Lung (tissue), 12 donors: ENCODE measurements around the gene DOCK4. TPM values are rescaled to one million over a fixed set of nuclear protein-coding genes. Genes with fewer than 3 reads are reported as not detected.

Experiments used
- ATAC-seq: fragments of 200-7000 bp; cut with Tn5 transposase; one replicate; pipeline ENCODE4 v1.9.1; 2020; ENCODE audit warnings: moderate number of reproducible peaks; ENCODE audit not compliant: insufficient read depth, low FRiP score
- DNase-seq, 3 donors: peaks; one replicate each; pipeline ENCODE4 v3.0.0-alpha.2; 2013 to 2017
- H3K27ac ChIP-seq, 2 donors: one replicate each; pipeline ENCODE4 v1.5.1; 2013; ENCODE audit warnings: mild to moderate bottlenecking in 2 of 2, moderate library complexity in 2 of 2, control low read depth in 1 of 2, inconsistent platforms in 1 of 2, low read depth in 1 of 2, low read length in 1 of 2
- H3K27me3 ChIP-seq, 3 donors: one replicate each; pipeline ENCODE4 v1.5.1; 2013; ENCODE audit warnings: low read length in 2 of 3; ENCODE audit not compliant: control insufficient read depth in 3 of 3, insufficient read depth in 3 of 3
- H3K36me3 ChIP-seq, 4 donors: one replicate each; pipeline ENCODE4 v1.5.1; 2013; ENCODE audit warnings: low read length in 4 of 4, mild to moderate bottlenecking in 1 of 4, moderate library complexity in 1 of 4; ENCODE audit not compliant: control insufficient read depth in 4 of 4, insufficient read depth in 4 of 4
- H3K4me1 ChIP-seq, 5 donors: one replicate each; pipeline ENCODE4 v1.5.1; 2013; ENCODE audit warnings: low read length in 5 of 5, mild to moderate bottlenecking in 2 of 5, moderate library complexity in 1 of 5; ENCODE audit not compliant: control insufficient read depth in 5 of 5, insufficient read depth in 5 of 5
- H3K4me3 ChIP-seq: one replicate; pipeline ENCODE4 v1.5.1; 2013; ENCODE audit warnings: mild to moderate bottlenecking, control low read depth, moderate library complexity
- H3K9ac ChIP-seq, 2 donors: one replicate each; pipeline ENCODE4 v1.5.1; 2013; ENCODE audit warnings: low read length in 2 of 2, control low read depth in 1 of 2; ENCODE audit not compliant: insufficient read depth in 1 of 2
- H3K9me3 ChIP-seq, 4 donors: one replicate each; pipeline ENCODE4 v1.5.1; 2013; ENCODE audit warnings: low read length in 3 of 4, mild to moderate bottlenecking in 1 of 4, moderate library complexity in 1 of 4; ENCODE audit not compliant: control insufficient read depth in 4 of 4, insufficient read depth in 3 of 4
- WGBS, 2 donors: extraction: QIAGEN DNeasy Blood & Tissue Kit; methylation state at CpG; one replicate each; pipeline ENCODE4 v1.1.7; 2013; 5-methylcytosine and 5-hydroxymethylcytosine counted together
- polyA plus RNA-seq, 2 donors: library from polyadenylated mRNA; stranded (reverse); fragments of 200-250 nt; gene quantifications; one replicate each; pipeline ENCODE4 v1.2.1, GENCODE V29; 2013
- total RNA-seq, 2 donors: library from RNA; depleted of rRNA in 1 of 2; stranded (reverse); fragments of >200 nt in 1 of 2; gene quantifications; one replicate each; pipeline ENCODE4 v1.2.1, GENCODE V29; 2014 to 2021
- TF ChIP-seq, protein P1 (sequence below): IDR thresholded peaks from 2 replicates; pipeline ENCODE4 v1.5.1; 2012; ENCODE audit warnings: mild to moderate bottlenecking; ENCODE audit errors: control extremely low read depth, extremely low read depth
- donor health status: control.
- donor health status: control.
- donor health status: Bipolar disorder and iron deficiency.
- donor health status: healthy.
- donor health status: DM: yes; HTN: yes; CAD: no.

Gene DOCK4
- total and polyA plus RNA-seq, 4 donors, result 18.7 to 163 (median 40.3) TPM

DNA sequence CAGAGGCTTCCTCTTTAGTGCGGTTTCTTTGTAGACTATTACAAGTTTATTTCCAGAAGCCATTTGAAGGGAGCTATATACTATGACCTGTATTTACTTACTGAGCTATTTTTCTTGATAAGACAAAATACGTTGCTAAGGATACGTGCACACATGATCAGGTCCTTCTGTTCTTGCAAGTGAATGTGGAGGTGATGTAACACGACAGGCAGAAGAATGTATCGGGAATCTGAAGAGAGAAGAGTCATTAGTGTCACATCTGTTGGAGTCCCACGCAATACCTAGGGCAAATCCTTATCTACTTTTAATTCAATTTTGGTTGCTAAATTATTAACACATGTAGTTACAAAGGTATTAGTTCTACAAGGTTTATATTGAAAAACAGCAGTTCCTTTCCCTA lies 359.3 kb downstream of the DOCK4 start:
- Histone ChIP-seq H3K9me3 (no peaks in the 10 kb centered on the region), H3K27me3 (no peaks in the 10 kb centered on the region), H3K36me3 (peaks cover 14 to 22% (median 19%) of the 10 kb centered on the region in 4 donors), H3K9ac (no peak overlapping the region), H3K27ac (no peak overlapping the region), H3K4me3 (no peak overlapping the region), H3K4me1 (peaks cover 0 to 3% (median 0%) of the 10 kb centered on the region in 5 donors)
- WGBS, 2 donors, result 89 to 92% methylated on average over 6 of the region's 6 CpGs
- ATAC-seq, result no peak
- TF ChIP-seq, protein P1, sequence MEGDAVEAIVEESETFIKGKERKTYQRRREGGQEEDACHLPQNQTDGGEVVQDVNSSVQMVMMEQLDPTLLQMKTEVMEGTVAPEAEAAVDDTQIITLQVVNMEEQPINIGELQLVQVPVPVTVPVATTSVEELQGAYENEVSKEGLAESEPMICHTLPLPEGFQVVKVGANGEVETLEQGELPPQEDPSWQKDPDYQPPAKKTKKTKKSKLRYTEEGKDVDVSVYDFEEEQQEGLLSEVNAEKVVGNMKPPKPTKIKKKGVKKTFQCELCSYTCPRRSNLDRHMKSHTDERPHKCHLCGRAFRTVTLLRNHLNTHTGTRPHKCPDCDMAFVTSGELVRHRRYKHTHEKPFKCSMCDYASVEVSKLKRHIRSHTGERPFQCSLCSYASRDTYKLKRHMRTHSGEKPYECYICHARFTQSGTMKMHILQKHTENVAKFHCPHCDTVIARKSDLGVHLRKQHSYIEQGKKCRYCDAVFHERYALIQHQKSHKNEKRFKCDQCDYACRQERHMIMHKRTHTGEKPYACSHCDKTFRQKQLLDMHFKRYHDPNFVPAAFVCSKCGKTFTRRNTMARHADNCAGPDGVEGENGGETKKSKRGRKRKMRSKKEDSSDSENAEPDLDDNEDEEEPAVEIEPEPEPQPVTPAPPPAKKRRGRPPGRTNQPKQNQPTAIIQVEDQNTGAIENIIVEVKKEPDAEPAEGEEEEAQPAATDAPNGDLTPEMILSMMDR, result no peak
- no peak for DNase-seq

DNA sequence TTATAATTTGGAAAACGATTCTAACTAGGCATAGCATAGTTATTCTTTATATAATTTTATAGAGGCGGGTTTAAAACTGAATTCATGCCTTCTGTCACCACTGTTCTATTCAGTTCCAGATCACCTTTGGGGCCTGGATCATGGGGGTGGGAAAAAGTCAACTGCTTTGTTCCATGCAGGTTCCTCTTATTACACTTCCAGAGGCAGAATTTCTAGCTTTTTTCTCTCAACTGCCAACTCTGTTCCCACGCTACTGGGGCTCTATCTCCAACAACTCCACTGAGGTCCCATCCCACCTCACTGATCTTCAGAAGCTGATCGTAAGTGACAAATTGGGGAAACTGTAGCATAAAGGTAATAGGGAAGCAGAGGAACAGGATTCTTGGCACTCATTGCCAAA lies 360.3 kb downstream of the DOCK4 start:
- H3K27ac ChIP-seq, result no peak overlapping the region

DNA sequence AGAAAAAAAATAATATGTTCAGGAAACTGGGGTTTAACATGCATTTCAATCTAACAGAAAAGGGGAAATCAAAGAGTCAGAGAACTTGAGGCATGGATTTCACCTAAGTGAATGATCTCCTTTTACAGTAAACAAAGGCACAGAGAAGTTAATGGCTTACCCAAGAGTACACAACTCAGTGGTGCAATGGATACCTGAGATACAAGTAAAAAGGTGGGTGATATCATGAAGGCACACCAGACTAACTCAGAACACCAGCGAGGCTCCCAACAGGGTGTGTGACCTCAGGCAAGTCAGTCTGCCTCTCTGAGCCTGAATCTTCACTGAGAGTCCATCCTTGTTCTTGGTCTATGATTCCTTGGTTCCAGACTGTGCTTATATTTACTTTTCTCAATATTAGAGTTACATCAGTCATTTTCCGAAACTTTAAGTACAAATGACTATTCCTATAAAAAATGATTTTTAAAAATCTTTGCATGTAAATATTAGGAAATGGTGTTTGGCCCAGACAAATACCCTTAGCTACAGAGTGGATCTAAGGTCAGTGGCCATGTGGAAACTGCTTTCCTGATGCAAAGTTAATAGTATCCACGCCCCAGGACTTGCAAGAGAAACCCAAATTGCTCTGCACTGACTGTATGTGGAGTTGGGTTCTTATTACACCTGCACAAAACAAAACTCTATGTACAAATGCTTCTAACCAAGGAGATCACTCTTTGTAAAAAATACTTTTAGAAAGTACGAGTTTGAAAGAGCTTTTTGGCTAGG lies 361.1 kb downstream of the DOCK4 start:
- peaks cover 15 to 25% (median 21%) of the 10 kb centered on the region in 4 donors for H3K36me3 ChIP-seq

More for the DNA sequence above, 360.3 kb downstream of the DOCK4 start:
- Histone ChIP-seq H3K36me3 (peaks cover 13 to 22% (median 19%) of the 10 kb centered on the region in 4 donors), H3K4me3 (no peak overlapping the region), H3K9me3 (no peaks in the 10 kb centered on the region), H3K4me1 (peaks cover 0 to 3% (median 0%) of the 10 kb centered on the region in 5 donors), H3K9ac (no peak overlapping the region), H3K27me3 (no peaks in the 10 kb centered on the region)
- 95% methylated on average over 4 of the region's 4 CpGs for WGBS, 2 donors
- DNase-seq (no peak), ATAC-seq (no peak)
- TF ChIP-seq, protein P1, result no peak

More for the DNA sequence above, 361.1 kb downstream of the DOCK4 start:
- Histone ChIP-seq H3K27me3 (no peaks in the 10 kb centered on the region), H3K9ac (no peak overlapping the region), H3K4me1 (peaks cover 0 to 3% (median 0%) of the 10 kb centered on the region in 5 donors), H3K27ac (no peak overlapping the region), H3K4me3 (no peak overlapping the region), H3K9me3 (no peaks in the 10 kb centered on the region)
- 92% methylated on average over 4 of the region's 4 CpGs for WGBS, 2 donors
- DNase-seq, result no peak
- TF ChIP-seq, protein P1, result no peak
- no peak for ATAC-seq
